Adipose tissue (tissue), 3 donors: ENCODE data around the gene TRANK1. TPM values are rescaled to one million over a fixed set of nuclear protein-coding genes. Genes with fewer than 3 reads are reported as not detected.

ENCODE experiments used
- H3K27ac ChIP-seq: one replicate; pipeline ENCODE4 v1.5.1; 2013; ENCODE audit warnings: low read depth, low read length
- WGBS, 3 donors: extraction: QIAGEN DNeasy Blood & Tissue Kit; methylation state at CpG; one replicate each; pipeline ENCODE4 v1.1.7; 2013; 5-methylcytosine and 5-hydroxymethylcytosine counted together
- polyA plus RNA-seq, 3 donors: library from polyadenylated mRNA; stranded (reverse); fragments of 200-250 nt; gene quantifications; one replicate each; pipeline ENCODE4 v1.2.3, GENCODE V29; 2013
- donor health status: healthy with polysubstance abuse.
- donor health status: Bipolar disorder and iron deficiency.
- donor health status: healthy.

Gene TRANK1
- polyA plus RNA-seq, 3 donors = 1.7 to 5.7 (median 2.9) TPM

GRCh38 chr3:36786921-36787890 lies 157.6 kb downstream of the TRANK1 start:
- 67 to 83% (median 81%) methylated on average over 3 of the region's 3 CpGs for WGBS, 3 donors
- H3K27ac ChIP-seq = no peak overlapping the region

DNA sequence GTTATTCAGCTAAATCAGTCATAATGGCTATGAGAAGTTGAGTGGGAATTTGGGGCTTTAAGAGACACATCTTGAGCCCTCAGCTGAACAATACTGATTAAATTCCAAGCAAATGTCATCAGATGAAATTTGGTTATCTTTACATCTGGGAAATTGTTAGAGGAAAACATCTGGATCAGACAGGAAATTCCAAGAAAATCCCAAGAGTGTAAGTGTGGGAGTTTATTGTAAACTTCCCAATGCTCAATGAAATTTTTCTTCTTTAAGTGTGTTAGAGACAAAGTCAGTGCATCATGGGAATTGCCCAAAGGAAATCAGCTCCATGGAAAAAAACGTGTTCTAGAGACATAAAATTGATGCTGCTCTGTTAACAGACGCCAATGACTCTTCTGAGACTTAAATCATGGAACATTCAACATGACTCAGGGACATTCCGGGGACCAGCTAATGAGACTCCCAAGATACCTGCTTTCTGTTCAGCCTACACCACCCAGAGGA lies 160.7 kb downstream of the TRANK1 start:
- WGBS, 3 donors = 40 to 52% (median 41%) methylated on average over 3 of the region's 3 CpGs
- no peak overlapping the region for H3K27ac ChIP-seq

DNA sequence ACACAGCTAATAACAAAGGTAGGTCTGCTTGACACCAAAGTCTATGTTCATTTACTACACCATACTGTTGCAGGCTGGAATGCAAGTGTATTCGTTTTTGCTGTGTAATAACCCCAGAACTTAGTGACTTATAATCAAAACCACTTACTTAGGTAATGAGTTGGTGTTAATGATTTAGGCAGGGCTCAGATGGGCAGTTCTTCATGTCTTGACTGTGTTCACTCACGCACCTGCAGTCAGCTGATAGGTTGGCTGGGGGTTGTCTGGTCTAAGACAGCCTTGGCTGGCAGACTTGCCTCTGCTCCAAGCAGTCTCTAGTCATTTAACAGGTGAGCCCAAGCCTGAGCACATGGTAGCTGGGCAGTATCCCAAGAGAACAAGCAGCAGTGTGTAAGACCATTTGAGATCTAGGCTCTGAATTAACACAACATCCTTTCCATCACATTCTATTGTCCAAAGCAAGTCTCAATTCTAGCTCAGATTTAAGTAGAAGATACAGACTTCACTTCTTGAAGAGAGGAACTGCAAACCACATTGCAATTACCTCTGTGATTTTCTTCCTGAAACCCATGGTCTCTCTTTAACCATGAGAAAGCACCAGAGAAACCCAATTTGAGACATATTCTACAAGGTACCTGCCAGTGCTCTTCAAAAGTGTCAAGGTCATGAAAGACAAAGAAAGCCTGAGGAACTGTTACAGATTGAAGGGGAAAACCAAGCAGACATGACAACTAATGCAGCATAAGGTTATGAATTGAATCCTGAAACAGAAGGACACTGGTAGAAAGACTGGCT lies 167.2 kb downstream of the TRANK1 start:
- H3K27ac ChIP-seq = no peak overlapping the region
- 68 to 83% (median 82%) methylated on average over 2 of the region's 2 CpGs for WGBS, 3 donors

Other genes starting within 250 kb of the TRANK1 start
- gene DCLK3, start 180.5 kb downstream of the TRANK1 start, polyA plus RNA-seq = under 1 TPM; 0.05 to 0.31 (median 0.22) TPM
- gene EPM2AIP1, start 48.1 kb upstream of the TRANK1 start, polyA plus RNA-seq = 1 to 10 TPM; 2.7 to 4.3 (median 3.3) TPM
- gene MLH1, start 48.5 kb upstream of the TRANK1 start, polyA plus RNA-seq = 10 to 100 TPM; 12.6 to 19.7 (median 19.3) TPM
- gene LRRFIP2, start 229.5 kb upstream of the TRANK1 start, polyA plus RNA-seq = 10 to 100 TPM; 14.8 to 27.8 (median 21.3) TPM